ENCODE measurements around the gene SFSWAP.
"Not testable (repeated sequence)": the region's sequence is repeated elsewhere in the genome, so short reads cannot be mapped to it uniquely, and the experiment has no call there.

The SFSWAP gene

GRCh38 chr12:131774576-131775391 is 63.9 kb downstream of the SFSWAP start:
- Mint-ChIP-seq H3K4me1 (ENCODE audit: low read depth in 2 of 2) (peaks cover 6 to 10% of the 10 kb centered on the region in 2 donors), H3K27me3 (no peaks in the 10 kb centered on the region), H3K36me3 (ENCODE audit: insufficient read depth) (peaks cover 47% of the 10 kb centered on the region), H3K4me3 (no peak overlapping the region), H3K9me3 (no peaks in the 10 kb centered on the region), H3K27ac (no peak overlapping the region)
- ATAC-seq (replicated peaks) (no peak), DNase-seq (no peak)

GRCh38 chr12:131775392-131776236 is 64.7 kb downstream of the SFSWAP start:
- peaks cover 6 to 10% of the 10 kb centered on the region in 2 donors for H3K4me1 Mint-ChIP-seq (ENCODE audit: low read depth in 2 of 2)
- H3K36me3 Mint-ChIP-seq (ENCODE audit: insufficient read depth): peaks cover 55% of the 10 kb centered on the region

GRCh38 chr12:131776237-131776889 is 65.5 kb downstream of the SFSWAP start:
- H3K4me3 Mint-ChIP-seq: no peak overlapping the region
- no peaks in the 10 kb centered on the region for H3K9me3 Mint-ChIP-seq
- H3K36me3 Mint-ChIP-seq (ENCODE audit: insufficient read depth): peaks cover 57% of the 10 kb centered on the region
- DNase-seq (no peak), ATAC-seq (replicated peaks) (no peak)
- peaks cover 6 to 10% of the 10 kb centered on the region in 2 donors for H3K4me1 Mint-ChIP-seq (ENCODE audit: low read depth in 2 of 2)
- no peaks in the 10 kb centered on the region for H3K27me3 Mint-ChIP-seq
- no peak overlapping the region for H3K27ac Mint-ChIP-seq

More at GRCh38 chr12:131775392-131776236, 64.7 kb downstream of the SFSWAP start:
- Mint-ChIP-seq H3K9me3 (no peaks in the 10 kb centered on the region), H3K27ac (no peak overlapping the region), H3K4me3 (no peak overlapping the region), H3K27me3 (no peaks in the 10 kb centered on the region)
- no peak for DNase-seq
- no peak for ATAC-seq (replicated peaks)

GRCh38 chr12:131777269-131777668 is 66.4 kb downstream of the SFSWAP start:
- H3K27me3 Mint-ChIP-seq; H3K27ac Mint-ChIP-seq; H3K4me3 Mint-ChIP-seq; ATAC-seq (replicated peaks); DNase-seq; H3K9me3 Mint-ChIP-seq: not testable (repeated sequence)
- peaks cover 6 to 10% of the 10 kb centered on the region in 2 donors for H3K4me1 Mint-ChIP-seq (ENCODE audit: low read depth in 2 of 2)
- peaks cover 61% of the 10 kb centered on the region for H3K36me3 Mint-ChIP-seq (ENCODE audit: insufficient read depth)

- ATAC-seq (replicated peaks) (no peak), DNase-seq (no peak)
- H3K27me3 Mint-ChIP-seq: no peaks in the 10 kb centered on the region
- no peak overlapping the region for H3K27ac Mint-ChIP-seq
- H3K36me3 Mint-ChIP-seq (ENCODE audit: insufficient read depth): peaks cover 54% of the 10 kb centered on the region
- H3K9me3 Mint-ChIP-seq: no peaks in the 10 kb centered on the region
- H3K4me3 Mint-ChIP-seq: no peak overlapping the region
- H3K4me1 Mint-ChIP-seq (ENCODE audit: low read depth in 2 of 2): peaks cover 3 to 7% of the 10 kb centered on the region in 2 donors
Measured at GRCh38 chr12:131779027-131779426, 68.1 kb downstream of the SFSWAP start.

- H3K4me3 Mint-ChIP-seq: no peak overlapping the region
- peak overlapping the region in 1 of 2 donors; percentile 26 for H3K27ac Mint-ChIP-seq
- H3K4me1 Mint-ChIP-seq (ENCODE audit: low read depth in 2 of 2): peaks cover 0 to 6% of the 10 kb centered on the region in 2 donors
- no peaks in the 10 kb centered on the region for H3K27me3 Mint-ChIP-seq
- DNase-seq: no peak
- H3K9me3 Mint-ChIP-seq: no peaks in the 10 kb centered on the region
- peaks cover 63% of the 10 kb centered on the region for H3K36me3 Mint-ChIP-seq (ENCODE audit: insufficient read depth)
- no peak for ATAC-seq (replicated peaks)
Measured at GRCh38 chr12:131782061-131782460, 71.2 kb downstream of the SFSWAP start.

- Mint-ChIP-seq H3K4me3 (no peak overlapping the region), H3K9me3 (no peaks in the 10 kb centered on the region), H3K27ac (peak overlapping the region in 1 of 2 donors; percentile 38), H3K36me3 (ENCODE audit: insufficient read depth) (peaks cover 58% of the 10 kb centered on the region), H3K4me1 (ENCODE audit: low read depth in 2 of 2) (peaks cover 0 to 4% of the 10 kb centered on the region in 2 donors), H3K27me3 (no peaks in the 10 kb centered on the region)
- ATAC-seq (replicated peaks) (no peak), DNase-seq (no peak)
Measured at GRCh38 chr12:131783915-131784541, 73.1 kb downstream of the SFSWAP start.

- ATAC-seq (replicated peaks): no peak
- Mint-ChIP-seq H3K27ac (peak overlapping the region in 1 of 2 donors; percentile 65), H3K36me3 (ENCODE audit: insufficient read depth) (peaks cover 49% of the 10 kb centered on the region), H3K27me3 (no peaks in the 10 kb centered on the region), H3K9me3 (no peaks in the 10 kb centered on the region), H3K4me3 (no peak overlapping the region), H3K4me1 (ENCODE audit: low read depth in 2 of 2) (peaks cover 0 to 3% of the 10 kb centered on the region in 2 donors)
- no peak for DNase-seq
Measured at GRCh38 chr12:131784909-131785762, 74.2 kb downstream of the SFSWAP start.

- H3K4me3 Mint-ChIP-seq: no peak overlapping the region
- no peak for ATAC-seq (replicated peaks)
- H3K36me3 Mint-ChIP-seq (ENCODE audit: insufficient read depth): peaks cover 48% of the 10 kb centered on the region
Measured at GRCh38 chr12:131785763-131786330, 75.0 kb downstream of the SFSWAP start.

GRCh38 chr12:131786331-131786730 is 75.4 kb downstream of the SFSWAP start:
- DNase-seq (no peak), ATAC-seq (replicated peaks) (no peak)
- Mint-ChIP-seq H3K27ac (no peak overlapping the region), H3K9me3 (no peaks in the 10 kb centered on the region), H3K36me3 (ENCODE audit: insufficient read depth) (peaks cover 50% of the 10 kb centered on the region), H3K4me3 (no peak overlapping the region), H3K27me3 (no peaks in the 10 kb centered on the region), H3K4me1 (ENCODE audit: low read depth in 2 of 2) (peaks cover 0 to 3% of the 10 kb centered on the region in 2 donors)

More at GRCh38 chr12:131785763-131786330, 75.0 kb downstream of the SFSWAP start:
- no peak for DNase-seq
- H3K27ac Mint-ChIP-seq: no peak overlapping the region
- H3K4me1 Mint-ChIP-seq (ENCODE audit: low read depth in 2 of 2): peaks cover 0 to 3% of the 10 kb centered on the region in 2 donors
- H3K9me3 Mint-ChIP-seq: no peaks in the 10 kb centered on the region
- no peaks in the 10 kb centered on the region for H3K27me3 Mint-ChIP-seq

- Mint-ChIP-seq H3K36me3 (ENCODE audit: insufficient read depth) (peaks cover 44% of the 10 kb centered on the region), H3K4me3 (no peak overlapping the region), H3K4me1 (ENCODE audit: low read depth in 2 of 2) (peaks cover 0 to 3% of the 10 kb centered on the region in 2 donors), H3K27ac (no peak overlapping the region), H3K27me3 (no peaks in the 10 kb centered on the region), H3K9me3 (no peaks in the 10 kb centered on the region)
- ATAC-seq (replicated peaks) (no peak), DNase-seq (no peak)
Measured at GRCh38 chr12:131787143-131787660, 76.3 kb downstream of the SFSWAP start.

GRCh38 chr12:131788070-131788469 is 77.2 kb downstream of the SFSWAP start:
- H3K27ac Mint-ChIP-seq: no peak overlapping the region

More at GRCh38 chr12:131788070-131788469, 77.2 kb downstream of the SFSWAP start:
- ATAC-seq (replicated peaks): no peak
- Mint-ChIP-seq H3K4me1 (ENCODE audit: low read depth in 2 of 2) (peaks cover 0 to 3% of the 10 kb centered on the region in 2 donors), H3K9me3 (no peaks in the 10 kb centered on the region), H3K27me3 (no peaks in the 10 kb centered on the region), H3K4me3 (no peak overlapping the region), H3K36me3 (ENCODE audit: insufficient read depth) (peaks cover 46% of the 10 kb centered on the region)
- no peak for DNase-seq
